ENCODE data around the gene ACAP3. TPM values are rescaled to one million over a fixed set of nuclear protein-coding genes. Genes with fewer than 3 reads are reported as not detected.

The ACAP3 gene
- total RNA-seq, 4 donors from 2014 or later = 34.3 to 125 (median 69.6) TPM

DNA sequence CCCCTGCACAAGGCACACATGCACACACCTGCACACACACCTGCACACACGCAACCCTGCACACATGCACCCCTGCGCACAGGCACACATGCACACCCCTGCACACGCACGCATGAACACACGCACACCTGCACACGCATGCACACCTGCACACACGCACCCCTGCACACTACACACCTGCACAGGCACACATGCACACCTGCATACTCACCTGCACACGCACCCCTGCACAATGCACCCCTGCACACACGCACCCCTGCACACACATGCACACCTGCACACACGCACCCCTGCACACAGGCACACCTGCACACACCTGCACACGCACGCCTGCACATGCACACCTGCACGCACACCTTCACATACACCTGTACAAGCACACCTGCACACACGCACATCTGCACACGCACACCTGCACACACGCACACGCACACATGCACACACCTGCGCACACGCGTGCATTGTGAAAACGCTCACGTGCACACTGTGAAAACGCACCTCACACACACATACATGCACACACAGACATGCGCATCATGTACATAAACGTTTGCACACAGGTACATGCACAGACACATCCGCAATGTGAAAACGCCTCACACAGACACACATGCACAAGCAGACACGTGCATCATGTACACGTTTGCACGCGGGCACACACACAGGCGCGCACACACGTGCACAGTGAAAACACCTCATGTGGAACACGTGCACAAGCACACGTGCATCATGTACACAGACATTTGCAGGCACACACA is 33.2 kb upstream of the ACAP3 start:
- H3K36me3 ChIP-seq = peaks cover 0 to 63% (median 15%) of the 10 kb centered on the region in 3 donors
- 92 to 93% methylated on average over 36 of the region's 36 CpGs for WGBS, 2 donors
- H3K9me3 ChIP-seq = no peaks in the 10 kb centered on the region
- H3K27ac ChIP-seq = no peak overlapping the region
- no peak overlapping the region for H3K4me3 ChIP-seq
- DNase-seq (ENCODE audit: low spot score in 2 of 2) = no peak
- H3K4me1 ChIP-seq = peaks cover 0 to 38% (median 20%) of the 10 kb centered on the region in 4 donors
- H3K27me3 ChIP-seq = no peaks in the 10 kb centered on the region
- TF ChIP-seq POLR2A (IDR thresholded peaks at IDR 0.05) (no peak), EP300 (IDR thresholded peaks at IDR 0.05) (no peak)
- TF ChIP-seq, protein P1, sequence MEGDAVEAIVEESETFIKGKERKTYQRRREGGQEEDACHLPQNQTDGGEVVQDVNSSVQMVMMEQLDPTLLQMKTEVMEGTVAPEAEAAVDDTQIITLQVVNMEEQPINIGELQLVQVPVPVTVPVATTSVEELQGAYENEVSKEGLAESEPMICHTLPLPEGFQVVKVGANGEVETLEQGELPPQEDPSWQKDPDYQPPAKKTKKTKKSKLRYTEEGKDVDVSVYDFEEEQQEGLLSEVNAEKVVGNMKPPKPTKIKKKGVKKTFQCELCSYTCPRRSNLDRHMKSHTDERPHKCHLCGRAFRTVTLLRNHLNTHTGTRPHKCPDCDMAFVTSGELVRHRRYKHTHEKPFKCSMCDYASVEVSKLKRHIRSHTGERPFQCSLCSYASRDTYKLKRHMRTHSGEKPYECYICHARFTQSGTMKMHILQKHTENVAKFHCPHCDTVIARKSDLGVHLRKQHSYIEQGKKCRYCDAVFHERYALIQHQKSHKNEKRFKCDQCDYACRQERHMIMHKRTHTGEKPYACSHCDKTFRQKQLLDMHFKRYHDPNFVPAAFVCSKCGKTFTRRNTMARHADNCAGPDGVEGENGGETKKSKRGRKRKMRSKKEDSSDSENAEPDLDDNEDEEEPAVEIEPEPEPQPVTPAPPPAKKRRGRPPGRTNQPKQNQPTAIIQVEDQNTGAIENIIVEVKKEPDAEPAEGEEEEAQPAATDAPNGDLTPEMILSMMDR (IDR thresholded peaks at IDR 0.05) = no peak

DNA sequence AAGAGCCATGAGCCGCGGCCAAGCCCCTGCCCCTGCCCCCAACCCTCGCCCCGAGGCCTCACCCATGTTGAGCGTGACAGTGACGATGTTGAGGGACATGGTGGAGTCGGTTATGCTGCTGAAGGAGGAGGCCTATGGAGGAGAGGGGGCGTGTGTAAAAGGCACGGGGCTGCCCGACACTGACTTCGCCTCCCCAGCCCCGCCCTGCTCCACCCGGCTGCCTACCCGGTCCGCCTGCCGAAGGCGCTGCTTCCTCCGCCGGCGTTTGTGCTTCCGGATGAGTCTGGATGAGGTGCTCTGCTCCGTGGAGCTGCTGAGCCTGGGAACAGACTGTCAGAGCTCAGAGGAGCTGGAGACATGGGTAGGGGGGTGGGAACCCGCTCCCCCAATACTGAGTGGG is 32.5 kb upstream of the ACAP3 start:
- H3K4me1 ChIP-seq = peaks cover 0 to 30% (median 13%) of the 10 kb centered on the region in 4 donors
- WGBS, 2 donors = 81 to 85% methylated on average over 13 to 21 of the region's 23 CpGs
- peaks cover 0 to 71% (median 15%) of the 10 kb centered on the region in 3 donors for H3K36me3 ChIP-seq
- no peak overlapping the region for H3K4me3 ChIP-seq
- no peak for DNase-seq (ENCODE audit: low spot score in 2 of 2)
- H3K27ac ChIP-seq = no peak overlapping the region
- H3K27me3 ChIP-seq = no peaks in the 10 kb centered on the region
- H3K9me3 ChIP-seq = no peaks in the 10 kb centered on the region
- TF ChIP-seq EP300 (IDR thresholded peaks at IDR 0.05) (no peak), POLR2A (IDR thresholded peaks at IDR 0.05) (no peak)
- TF ChIP-seq, protein P1 (IDR thresholded peaks at IDR 0.05) = no peak

DNA sequence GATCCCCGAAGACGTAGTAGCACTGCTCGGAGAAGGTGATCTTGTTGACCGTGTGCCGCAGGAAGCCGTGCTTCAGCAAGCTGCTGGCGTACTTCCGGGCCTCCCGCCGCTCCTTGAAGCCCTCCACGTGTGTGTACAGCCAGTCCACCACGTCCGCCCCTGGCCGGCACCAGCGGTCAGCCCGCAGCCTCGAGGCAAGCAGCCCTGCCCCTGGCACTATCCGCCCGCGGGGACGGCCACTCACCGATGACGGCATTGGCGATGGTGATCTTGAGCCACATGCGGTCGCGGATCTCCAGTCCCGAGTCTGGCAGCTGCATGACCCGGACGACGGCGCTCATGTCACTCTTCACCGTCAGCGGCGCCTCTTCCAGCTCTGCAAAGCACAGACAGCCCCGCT is 30.5 kb upstream of the ACAP3 start:
- WGBS, 2 donors = 94% methylated on average over 32 to 36 of the region's 36 CpGs
- Histone ChIP-seq H3K4me3 (no peak overlapping the region), H3K9me3 (no peaks in the 10 kb centered on the region), H3K36me3 (peaks cover 0 to 81% (median 15%) of the 10 kb centered on the region in 3 donors), H3K4me1 (peaks cover 0 to 19% (median 2%) of the 10 kb centered on the region in 4 donors), H3K27ac (no peak overlapping the region), H3K27me3 (no peaks in the 10 kb centered on the region)
- TF ChIP-seq EP300 (IDR thresholded peaks at IDR 0.05) = no peak
- TF ChIP-seq POLR2A (IDR thresholded peaks at IDR 0.05) = no peak
- TF ChIP-seq, protein P1 (IDR thresholded peaks at IDR 0.05) = no peak
- DNase-seq (ENCODE audit: low spot score in 2 of 2) = no peak

DNA sequence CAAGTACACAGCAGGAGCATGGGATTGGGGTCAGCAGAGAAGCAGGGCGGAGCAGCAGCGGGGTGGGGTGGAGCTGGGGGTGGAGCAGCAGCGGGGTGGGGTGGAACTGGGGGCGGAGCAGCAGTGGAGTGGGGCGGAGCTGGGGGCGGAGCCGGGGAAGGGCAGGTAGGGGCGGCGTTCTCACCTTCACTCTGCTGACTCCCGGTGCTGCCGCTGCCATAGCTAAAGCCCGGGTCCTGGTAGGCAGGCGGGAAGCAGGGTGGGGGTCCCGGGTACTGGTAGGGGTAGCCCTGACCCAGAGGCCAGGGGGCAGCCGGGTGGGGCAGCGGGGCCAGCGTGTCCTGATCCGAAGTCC is 30.0 kb upstream of the ACAP3 start:
- peaks cover 0 to 83% (median 15%) of the 10 kb centered on the region in 3 donors for H3K36me3 ChIP-seq
- 83 to 85% methylated on average over 17 to 18 of the region's 18 CpGs for WGBS, 2 donors

More for the DNA sequence above, 30.0 kb upstream of the ACAP3 start:
- Histone ChIP-seq H3K4me1 (peaks cover 0 to 19% (median 3%) of the 10 kb centered on the region in 4 donors), H3K27ac (no peak overlapping the region), H3K4me3 (no peak overlapping the region), H3K27me3 (no peaks in the 10 kb centered on the region), H3K9me3 (no peaks in the 10 kb centered on the region)
- no peak for TF ChIP-seq POLR2A (IDR thresholded peaks at IDR 0.05)
- TF ChIP-seq EP300 (IDR thresholded peaks at IDR 0.05) = no peak
- TF ChIP-seq, protein P1 (IDR thresholded peaks at IDR 0.05) = no peak
- no peak for DNase-seq (ENCODE audit: low spot score in 2 of 2)

All from tibial nerve (tissue), 4 donors.